WTC11 (cell line): Measurements from ENCODE around the gene EVA1C. TPM values are rescaled to one million over a fixed set of nuclear protein-coding genes. Genes with fewer than 3 reads are reported as not detected.

Source experiments
- ATAC-seq: fragments of 200-7000 bp; cut with Tn5 transposase; 2 replicates; pipeline ENCODE4 v1.10.0; 2021; ENCODE audit warnings: mild to moderate bottlenecking, moderate library complexity
- CTCF ChIA-PET: fragments of 300-600 bp; sonication (Branson Sonifier 250); formaldehyde crosslinking; loops from one replicate; lab custom pipeline; 2021; ENCODE audit warnings: antibody characterized with exemption; lab: Charles Lee
- POLR2A ChIA-PET: fragments of 350-600 bp; sonication (Branson Sonifier 250); formaldehyde crosslinking; loops from one replicate; lab custom pipeline; 2021; ENCODE audit warnings: antibody characterized with exemption; lab: Charles Lee
- DNase-seq: peaks from one replicate; pipeline ENCODE4 v3.0.0; 2021; ENCODE audit warnings: low spot score
- H3K27ac Mint-ChIP-seq: 2 replicates; pipeline ENCODE4 v1.8.0; 2021; ENCODE audit warnings: mixed read lengths
- H3K27me3 Mint-ChIP-seq: 2 replicates; pipeline ENCODE4 v1.8.0; 2021; ENCODE audit warnings: low read depth, mild to moderate bottlenecking, moderate library complexity, mixed read lengths
- H3K36me3 Mint-ChIP-seq: 2 replicates; pipeline ENCODE4 v1.8.0; 2021; ENCODE audit warnings: mixed read lengths
- H3K4me1 Mint-ChIP-seq: 2 replicates; pipeline ENCODE4 v1.8.0; 2022; ENCODE audit warnings: mixed read lengths
- H3K4me3 Mint-ChIP-seq: 2 replicates; pipeline ENCODE4 v1.8.0; 2021; ENCODE audit warnings: mild to moderate bottlenecking, moderate library complexity, mixed read lengths
- H3K9me3 Mint-ChIP-seq: 2 replicates; pipeline ENCODE4 v1.8.0; 2021; ENCODE audit warnings: mixed read lengths
- AR ChIP-seq: fragments of 250-450 bp; sonication (Bioruptor Pico); IDR thresholded peaks from 2 replicates; pipeline ENCODE4 v1.9.0; 2021; ENCODE audit warnings: mild to moderate bottlenecking
- GABPB1 ChIP-seq: sonication (generic); formaldehyde crosslinking; IDR thresholded peaks from 2 replicates; pipeline ENCODE4 v1.8.1; 2023; ENCODE audit warnings: mild to moderate bottlenecking, missing genetic modification reagents
- GRHL2 ChIP-seq: fragments of 250-450 bp; sonication (Bioruptor Pico); IDR thresholded peaks from 2 replicates; pipeline ENCODE4 v1.8.0; 2022; ENCODE audit warnings: mild to moderate bottlenecking, moderate library complexity; ENCODE audit not compliant: insufficient replicate concordance, severe bottlenecking
- GTF2I ChIP-seq: fragments of 250-450 bp; sonication (Bioruptor Pico); conservative IDR thresholded peaks from 2 replicates; pipeline ENCODE4 v1.4.0; 2021; ENCODE audit warnings: mild to moderate bottlenecking
- JAZF1 ChIP-seq: fragments of 250-450 bp; sonication (Bioruptor Pico); IDR thresholded peaks from 2 replicates; pipeline ENCODE4 v1.9.0; 2021; ENCODE audit warnings: moderate library complexity, mild to moderate bottlenecking, inconsistent platforms
- KAT7 ChIP-seq: sonication (generic); formaldehyde crosslinking; IDR thresholded peaks from 2 replicates; pipeline ENCODE4 v1.8.1; 2023; ENCODE audit warnings: missing genetic modification reagents, mild to moderate bottlenecking, borderline replicate concordance
- MLX ChIP-seq: sonication (generic); formaldehyde crosslinking; IDR thresholded peaks from 2 replicates; pipeline ENCODE4 v1.8.1; 2023; ENCODE audit warnings: mild to moderate bottlenecking, missing genetic modification reagents, moderate library complexity
- MXD4 ChIP-seq: fragments of 250-450 bp; sonication (Bioruptor Pico); IDR thresholded peaks from 2 replicates; pipeline ENCODE4 v1.8.0; 2021; ENCODE audit warnings: mild to moderate bottlenecking, moderate library complexity, borderline replicate concordance
- NFE2L1 ChIP-seq: sonication (generic); formaldehyde crosslinking; IDR thresholded peaks from 2 replicates; pipeline ENCODE4 v1.8.1; 2023; ENCODE audit warnings: missing genetic modification reagents
- SMAD4 ChIP-seq: sonication (generic); formaldehyde crosslinking; IDR thresholded peaks from 2 replicates; pipeline ENCODE4 v1.8.0; 2022; ENCODE audit warnings: mild to moderate bottlenecking, missing genetic modification reagents
- TCF7 ChIP-seq: sonication (generic); formaldehyde crosslinking; IDR thresholded peaks from 2 replicates; pipeline ENCODE4 v1.8.0; 2022; ENCODE audit warnings: mild to moderate bottlenecking, low read depth, missing genetic modification reagents, moderate library complexity
- USF1 ChIP-seq: sonication (generic); formaldehyde crosslinking; IDR thresholded peaks from 2 replicates; pipeline ENCODE4 v1.8.0; 2022; ENCODE audit warnings: mild to moderate bottlenecking, missing genetic modification reagents
- ZNF138 ChIP-seq: sonication (generic); formaldehyde crosslinking; conservative IDR thresholded peaks from 2 replicates; pipeline ENCODE4 v1.8.1; 2022; ENCODE audit warnings: mild to moderate bottlenecking, moderate library complexity, missing genetic modification reagents
- ZNF263 ChIP-seq: sonication (generic); formaldehyde crosslinking; IDR thresholded peaks from 2 replicates; pipeline ENCODE4 v1.8.1; 2022; ENCODE audit warnings: low read depth, mild to moderate bottlenecking, moderate library complexity, missing genetic modification reagents
- ZNF281 ChIP-seq: sonication (generic); formaldehyde crosslinking; IDR thresholded peaks from 2 replicates; pipeline ENCODE4 v1.8.0; 2023; ENCODE audit warnings: mild to moderate bottlenecking, missing genetic modification reagents
- ZNF416 ChIP-seq: fragments of 250-450 bp; sonication (Bioruptor Pico); IDR thresholded peaks from 2 replicates; pipeline ENCODE4 v1.9.0; 2021; ENCODE audit warnings: mild to moderate bottlenecking, inconsistent platforms
- ZNF671 ChIP-seq: fragments of 250-450 bp; sonication (Bioruptor Pico); IDR thresholded peaks from 2 replicates; pipeline ENCODE4 v1.8.0; 2021; ENCODE audit warnings: mild to moderate bottlenecking
- total RNA-seq: library from RNA; stranded (reverse); gene quantifications from 3 replicates; pipeline ENCODE4 v1.2.3, GENCODE V29; 2021
- TF ChIP-seq, protein P1 (sequence below): sonication (generic); formaldehyde crosslinking; IDR thresholded peaks from 2 replicates; pipeline ENCODE4 v1.8.1; 2022; ENCODE audit warnings: mild to moderate bottlenecking, moderate library complexity, missing genetic modification reagents
- TF ChIP-seq, protein P2 (sequence below): fragments of 200-600 bp; IDR thresholded peaks from 2 replicates; pipeline ENCODE4 v1.8.0; 2022; ENCODE audit warnings: antibody characterized with exemption
- TF ChIP-seq, protein P3 (sequence below): sonication (generic); formaldehyde crosslinking; IDR thresholded peaks from 2 replicates; pipeline ENCODE4 v1.8.1; 2023; ENCODE audit warnings: mild to moderate bottlenecking, missing genetic modification reagents
- TF ChIP-seq, protein P4 (sequence below): fragments of 250-450 bp; sonication (Bioruptor Pico); IDR thresholded peaks from 2 replicates; pipeline ENCODE4 v1.9.0; 2021; ENCODE audit warnings: mild to moderate bottlenecking
- TF ChIP-seq, protein P5 (sequence below): fragments of 250-450 bp; sonication (Bioruptor Pico); IDR thresholded peaks from 2 replicates; pipeline ENCODE4 v1.8.0; 2021; ENCODE audit warnings: mild to moderate bottlenecking

The EVA1C gene
- total RNA-seq, 1 experiment from 2014 or later = 3.1 TPM

DNA sequence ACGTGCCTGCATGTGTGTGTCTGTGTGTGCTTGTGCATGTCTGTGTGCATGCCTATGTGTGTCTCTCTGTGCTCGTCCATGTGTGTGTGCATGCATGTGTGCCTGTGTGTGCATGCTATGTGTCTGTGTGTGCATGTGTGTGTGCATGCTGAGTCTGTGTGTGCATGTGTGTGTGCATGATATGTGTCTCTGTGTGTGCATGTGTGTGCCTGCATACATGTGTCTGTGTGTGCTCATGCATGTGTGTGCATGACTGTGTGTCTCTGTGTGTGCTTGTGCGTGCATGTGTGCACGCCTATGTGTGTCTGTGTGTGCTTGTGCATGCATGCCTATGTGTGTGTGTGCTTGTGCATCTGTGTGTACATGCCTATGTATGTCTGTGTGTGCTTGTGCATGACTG is 120.5 kb downstream of the EVA1C start (continued):
- TF ChIP-seq, protein P1, sequence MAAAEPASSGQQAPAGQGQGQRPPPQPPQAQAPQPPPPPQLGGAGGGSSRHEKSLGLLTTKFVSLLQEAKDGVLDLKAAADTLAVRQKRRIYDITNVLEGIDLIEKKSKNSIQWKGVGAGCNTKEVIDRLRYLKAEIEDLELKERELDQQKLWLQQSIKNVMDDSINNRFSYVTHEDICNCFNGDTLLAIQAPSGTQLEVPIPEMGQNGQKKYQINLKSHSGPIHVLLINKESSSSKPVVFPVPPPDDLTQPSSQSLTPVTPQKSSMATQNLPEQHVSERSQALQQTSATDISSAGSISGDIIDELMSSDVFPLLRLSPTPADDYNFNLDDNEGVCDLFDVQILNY = no peak
- no peak for TF ChIP-seq ZNF138 (CRISPR knock-in tag)

DNA sequence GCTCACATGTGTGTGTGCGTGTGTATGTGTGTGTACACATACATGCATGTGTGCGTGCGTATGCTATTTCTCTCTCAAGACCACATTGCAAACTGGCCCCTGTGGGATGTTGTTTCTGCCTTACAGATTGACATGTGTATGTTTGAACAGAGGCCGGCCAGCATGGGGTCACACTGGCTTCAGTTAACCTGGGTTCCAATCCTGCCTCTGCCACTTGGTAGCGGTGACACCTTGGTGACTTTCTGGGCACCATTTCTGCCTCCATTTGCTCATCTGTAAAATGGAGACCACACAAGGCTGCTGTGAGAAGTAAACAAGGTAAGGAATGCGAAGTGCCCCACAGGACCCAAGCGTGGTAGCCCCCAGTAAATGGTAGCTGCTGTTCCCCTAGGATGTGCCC is 121.1 kb downstream of the EVA1C start:
- POLR2A ChIA-PET = no interaction called here
- Mint-ChIP-seq H3K36me3 (peaks cover 18% of the 10 kb centered on the region), H3K4me3 (no peak overlapping the region), H3K4me1 (peaks cover 13% of the 10 kb centered on the region), H3K9me3 (peaks cover 29% of the 10 kb centered on the region), H3K27ac (no peak overlapping the region), H3K27me3 (no peaks in the 10 kb centered on the region)
- CTCF ChIA-PET = interaction anchor here (1.2 kb wide), 1 partner anchor 19 kb away, joined by 3 read pairs; no protein-coding TSS in a partner anchor
- DNase-seq (no peak), ATAC-seq (no peak)
- TF ChIP-seq ZNF281 (CRISPR knock-in tag) (no peak), JAZF1 (no peak), GTF2I (CRISPR knock-in tag) (no peak), GABPB1 (no peak), SMAD4 (CRISPR knock-in tag) (no peak), GRHL2 (no peak)
- TF ChIP-seq, protein P2, sequence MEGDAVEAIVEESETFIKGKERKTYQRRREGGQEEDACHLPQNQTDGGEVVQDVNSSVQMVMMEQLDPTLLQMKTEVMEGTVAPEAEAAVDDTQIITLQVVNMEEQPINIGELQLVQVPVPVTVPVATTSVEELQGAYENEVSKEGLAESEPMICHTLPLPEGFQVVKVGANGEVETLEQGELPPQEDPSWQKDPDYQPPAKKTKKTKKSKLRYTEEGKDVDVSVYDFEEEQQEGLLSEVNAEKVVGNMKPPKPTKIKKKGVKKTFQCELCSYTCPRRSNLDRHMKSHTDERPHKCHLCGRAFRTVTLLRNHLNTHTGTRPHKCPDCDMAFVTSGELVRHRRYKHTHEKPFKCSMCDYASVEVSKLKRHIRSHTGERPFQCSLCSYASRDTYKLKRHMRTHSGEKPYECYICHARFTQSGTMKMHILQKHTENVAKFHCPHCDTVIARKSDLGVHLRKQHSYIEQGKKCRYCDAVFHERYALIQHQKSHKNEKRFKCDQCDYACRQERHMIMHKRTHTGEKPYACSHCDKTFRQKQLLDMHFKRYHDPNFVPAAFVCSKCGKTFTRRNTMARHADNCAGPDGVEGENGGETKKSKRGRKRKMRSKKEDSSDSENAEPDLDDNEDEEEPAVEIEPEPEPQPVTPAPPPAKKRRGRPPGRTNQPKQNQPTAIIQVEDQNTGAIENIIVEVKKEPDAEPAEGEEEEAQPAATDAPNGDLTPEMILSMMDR = no peak

GRCh38 chr21:32534113-32534512 is 121.6 kb downstream of the EVA1C start:
- H3K27ac Mint-ChIP-seq = no peak overlapping the region; the same call in 1 of the 2 replicates
- H3K27me3 Mint-ChIP-seq = no peaks in the 10 kb centered on the region
- no peak overlapping the region for H3K4me3 Mint-ChIP-seq
- ATAC-seq (no peak), DNase-seq (no peak)
- no peak for TF ChIP-seq NFE2L1 (CRISPR knock-in tag)
- TF ChIP-seq USF1 (CRISPR knock-in tag) = no peak
- no peak for TF ChIP-seq ZNF671 (CRISPR knock-in tag)
- TF ChIP-seq, protein P3, sequence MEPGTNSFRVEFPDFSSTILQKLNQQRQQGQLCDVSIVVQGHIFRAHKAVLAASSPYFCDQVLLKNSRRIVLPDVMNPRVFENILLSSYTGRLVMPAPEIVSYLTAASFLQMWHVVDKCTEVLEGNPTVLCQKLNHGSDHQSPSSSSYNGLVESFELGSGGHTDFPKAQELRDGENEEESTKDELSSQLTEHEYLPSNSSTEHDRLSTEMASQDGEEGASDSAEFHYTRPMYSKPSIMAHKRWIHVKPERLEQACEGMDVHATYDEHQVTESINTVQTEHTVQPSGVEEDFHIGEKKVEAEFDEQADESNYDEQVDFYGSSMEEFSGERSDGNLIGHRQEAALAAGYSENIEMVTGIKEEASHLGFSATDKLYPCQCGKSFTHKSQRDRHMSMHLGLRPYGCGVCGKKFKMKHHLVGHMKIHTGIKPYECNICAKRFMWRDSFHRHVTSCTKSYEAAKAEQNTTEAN (CRISPR knock-in tag) = no peak
- TF ChIP-seq KAT7 (CRISPR knock-in tag) = no peak
- no peak for TF ChIP-seq TCF7 (CRISPR knock-in tag)
- no peak for TF ChIP-seq ZNF263 (CRISPR knock-in tag)
- no peak for TF ChIP-seq ZNF416 (CRISPR knock-in tag)
- no peak for TF ChIP-seq MLX
- TF ChIP-seq, protein P4, sequence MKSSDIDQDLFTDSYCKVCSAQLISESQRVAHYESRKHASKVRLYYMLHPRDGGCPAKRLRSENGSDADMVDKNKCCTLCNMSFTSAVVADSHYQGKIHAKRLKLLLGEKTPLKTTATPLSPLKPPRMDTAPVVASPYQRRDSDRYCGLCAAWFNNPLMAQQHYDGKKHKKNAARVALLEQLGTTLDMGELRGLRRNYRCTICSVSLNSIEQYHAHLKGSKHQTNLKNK = no peak
- no peak for TF ChIP-seq AR
- no peak for TF ChIP-seq MXD4 (CRISPR knock-in tag)
- TF ChIP-seq, protein P5, sequence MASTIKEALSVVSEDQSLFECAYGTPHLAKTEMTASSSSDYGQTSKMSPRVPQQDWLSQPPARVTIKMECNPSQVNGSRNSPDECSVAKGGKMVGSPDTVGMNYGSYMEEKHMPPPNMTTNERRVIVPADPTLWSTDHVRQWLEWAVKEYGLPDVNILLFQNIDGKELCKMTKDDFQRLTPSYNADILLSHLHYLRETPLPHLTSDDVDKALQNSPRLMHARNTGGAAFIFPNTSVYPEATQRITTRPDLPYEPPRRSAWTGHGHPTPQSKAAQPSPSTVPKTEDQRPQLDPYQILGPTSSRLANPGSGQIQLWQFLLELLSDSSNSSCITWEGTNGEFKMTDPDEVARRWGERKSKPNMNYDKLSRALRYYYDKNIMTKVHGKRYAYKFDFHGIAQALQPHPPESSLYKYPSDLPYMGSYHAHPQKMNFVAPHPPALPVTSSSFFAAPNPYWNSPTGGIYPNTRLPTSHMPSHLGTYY (CRISPR knock-in tag) = no peak
- peaks cover 18% of the 10 kb centered on the region for H3K4me1 Mint-ChIP-seq
- POLR2A ChIA-PET = no interaction called here
- peaks cover 18% of the 10 kb centered on the region for H3K36me3 Mint-ChIP-seq
- CTCF ChIA-PET = interaction anchor here (1.2 kb wide), 1 partner anchor 18 kb away, joined by 3 read pairs; no protein-coding TSS in a partner anchor
- peaks cover 29% of the 10 kb centered on the region for H3K9me3 Mint-ChIP-seq
